ENCODE results near the gene TMED1. TPM values are rescaled to one million over a fixed set of nuclear protein-coding genes. Genes with fewer than 3 reads are reported as not detected.

The TMED1 gene
- total and polyA plus RNA-seq, 2 of the 13 experiments (the other 11 are each of a cell fraction or from before 2014, with no cell fraction given): 48.3 to 51.8 TPM

- TF ChIP-seq MLLT10 (CRISPR knock-in tag; IDR thresholded peaks at IDR 0.05): no peak
- TF ChIP-seq CREB1 (IDR thresholded peaks at IDR 0.05): peak; percentile 92
- TF ChIP-seq CREB1 (CRISPR knock-in tag; IDR thresholded peaks at IDR 0.05): 0 out of 2 replicates have a peak, but pooled peaks have one; percentile 9
- TF ChIP-seq NFKB2 (CRISPR knock-in tag; IDR thresholded peaks at IDR 0.05; ENCODE audit: borderline replicate concordance): peak; percentile 43; the same call in 1 of the 2 replicates
- no peak for TF ChIP-seq MED8 (CRISPR knock-in tag; IDR thresholded peaks at IDR 0.05; ENCODE audit: insufficient replicate concordance)
- TF ChIP-seq SMAD1 (CRISPR knock-in tag; IDR thresholded peaks at IDR 0.05; ENCODE audit: borderline replicate concordance, low read depth): 0 out of 2 replicates have a peak, but pooled peaks have one; percentile 75
- TF ChIP-seq SP4 (CRISPR knock-in tag; IDR thresholded peaks at IDR 0.05): 0 out of 2 replicates have a peak, but pooled peaks have one; percentile 18
- 0 out of 2 replicates have a peak, but pooled peaks have one; percentile 32 for TF ChIP-seq HOXA5 (CRISPR knock-in tag; IDR thresholded peaks at IDR 0.05)
- peak; percentile 48; the same call in 1 of the 2 replicates for TF ChIP-seq MAX (IDR thresholded peaks at IDR 0.05)
- 0 out of 2 replicates have a peak, but pooled peaks have one; percentile 29 for TF ChIP-seq ZSCAN31 (CRISPR knock-in tag; IDR thresholded peaks at IDR 0.05; ENCODE audit: low read depth)
- 0 out of 2 replicates have a peak, but pooled peaks have one; percentile 37 for TF ChIP-seq ZNF850 (CRISPR knock-in tag; conservative IDR thresholded peaks at IDR 0.05)
- peak; percentile 35; the same call in 1 of the 2 replicates for TF ChIP-seq ZNF292 (CRISPR knock-in tag; IDR thresholded peaks at IDR 0.05; ENCODE audit: borderline replicate concordance, low read depth)
- 0 out of 2 replicates have a peak, but pooled peaks have one; percentile 13 for TF ChIP-seq MEF2D (CRISPR knock-in tag; IDR thresholded peaks at IDR 0.05)
- peak; percentile 42 for TF ChIP-seq ZNF777 (CRISPR knock-in tag; IDR thresholded peaks at IDR 0.05)
- TF ChIP-seq NONO (IDR thresholded peaks at IDR 0.05): no peak
- TF ChIP-seq NONO (CRISPR knock-in tag; conservative IDR thresholded peaks at IDR 0.05): no peak
Measured at GRCh38 chr19:10863107-10863717, 27.2 kb upstream of the TMED1 start (continued).
